HUDEP-2 (cell line): ENCODE results near the gene ITIH4.

Source experiments
- DNase-seq, 76 experiments: peaks; one replicate each; lab custom pipeline; 2025; ENCODE audit not compliant: unreplicated experiment in 76 of 76; lab: John Stamatoyannopoulos, UW

Gene ITIH4

DNA sequence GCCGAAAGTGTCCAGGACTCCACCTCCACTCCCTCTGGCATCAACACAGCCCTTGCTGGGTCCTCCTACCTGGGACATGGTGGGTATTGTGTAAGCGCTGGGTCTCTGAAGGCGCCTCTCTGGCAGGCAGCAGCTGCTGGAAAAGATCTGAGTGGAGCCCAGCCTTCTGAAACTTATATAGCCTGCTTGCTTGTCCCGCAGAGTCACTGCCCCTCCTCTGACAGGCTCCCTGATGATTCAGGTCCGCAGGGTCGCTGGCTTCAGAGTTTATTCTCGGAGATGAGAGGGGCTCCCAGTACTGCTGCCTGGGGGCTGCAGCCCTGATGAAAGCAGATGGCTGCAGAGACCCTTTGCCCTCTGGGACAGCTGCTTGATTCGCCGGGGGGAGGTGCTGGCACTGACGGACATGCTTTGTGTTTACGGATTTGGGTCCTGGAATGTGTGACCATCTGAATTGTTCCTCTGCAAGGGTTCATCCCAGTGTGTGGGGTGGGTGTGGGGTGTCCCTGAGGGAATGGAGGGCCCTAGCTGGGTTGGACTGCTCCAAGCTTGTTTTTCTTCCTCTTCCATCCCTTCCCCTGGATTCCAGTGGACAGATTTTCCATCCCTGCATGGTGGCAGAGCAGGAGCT is 4.5 kb upstream of the ITIH4 start, which contains the start of gene MUSTN1:
TSS of gene MUSTN1 (minus strand) at position 149 of the 631 bp plus-strand sequence. CDS start at position 78, 71 bp downstream.
- DNase-seq, result no peak

DNA sequence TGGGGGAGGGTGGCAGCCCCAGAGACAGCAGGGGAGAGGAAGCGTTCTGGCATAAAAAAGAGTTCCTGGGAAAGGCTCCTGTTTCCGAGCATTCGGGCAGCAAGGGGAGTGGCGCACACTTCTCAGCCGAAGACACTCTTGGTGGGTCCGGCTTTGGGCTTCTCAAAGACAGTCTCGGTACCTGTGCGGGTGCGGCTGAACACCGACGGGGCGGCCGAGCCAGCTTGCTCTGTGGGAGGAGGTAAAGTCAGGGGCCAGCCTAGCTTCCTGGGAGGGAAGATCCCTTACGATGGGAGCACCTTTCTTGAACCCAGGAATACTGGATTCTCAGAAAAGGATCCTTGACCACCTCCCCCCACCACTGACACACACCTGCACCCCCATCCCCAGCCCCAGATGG is 2.7 kb upstream of the ITIH4 start:
- DNase-seq, result no peak

DNA sequence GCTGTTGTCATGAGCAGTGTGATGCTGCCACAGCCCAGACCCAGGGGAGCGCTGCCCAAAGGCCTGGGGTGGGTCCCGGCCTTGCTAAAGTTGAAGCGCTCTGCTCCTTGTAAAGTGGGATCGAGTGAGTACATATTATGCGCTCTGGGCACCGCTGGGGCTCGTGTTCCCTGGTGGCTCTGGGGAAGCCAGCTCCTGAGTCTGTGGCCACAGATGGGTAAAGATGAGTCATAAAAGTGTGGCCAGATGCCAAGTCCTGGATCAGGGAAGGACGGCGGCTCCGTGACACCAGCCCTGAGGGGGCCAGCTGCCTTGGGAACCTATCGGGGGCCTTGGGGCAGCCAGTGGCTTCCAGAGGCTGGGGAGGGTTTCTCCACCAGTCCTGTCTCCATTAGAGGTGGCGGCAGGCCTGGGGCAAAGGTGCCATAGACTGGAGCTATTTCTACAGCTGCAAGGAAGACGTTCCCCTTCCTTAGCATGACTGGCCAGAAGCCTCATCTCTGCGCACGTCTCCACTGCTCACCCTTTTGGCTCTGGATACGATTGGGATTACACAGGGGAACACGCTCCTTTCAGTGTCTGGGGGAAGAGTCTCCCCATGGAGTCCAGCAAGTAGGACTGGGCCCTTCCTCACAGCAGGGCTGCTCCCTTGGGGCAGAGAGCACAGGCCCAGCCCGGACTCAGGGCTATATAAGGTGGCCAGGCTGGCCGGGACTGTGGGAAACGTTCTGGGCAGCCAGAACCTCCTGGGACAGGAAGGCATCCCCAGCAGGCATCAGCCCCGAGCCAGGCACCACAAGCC is 1.2 kb upstream of the ITIH4 start:
- peak in 6 of 76 experiments; percentile 7 to 41 (median 13) for DNase-seq

DNA sequence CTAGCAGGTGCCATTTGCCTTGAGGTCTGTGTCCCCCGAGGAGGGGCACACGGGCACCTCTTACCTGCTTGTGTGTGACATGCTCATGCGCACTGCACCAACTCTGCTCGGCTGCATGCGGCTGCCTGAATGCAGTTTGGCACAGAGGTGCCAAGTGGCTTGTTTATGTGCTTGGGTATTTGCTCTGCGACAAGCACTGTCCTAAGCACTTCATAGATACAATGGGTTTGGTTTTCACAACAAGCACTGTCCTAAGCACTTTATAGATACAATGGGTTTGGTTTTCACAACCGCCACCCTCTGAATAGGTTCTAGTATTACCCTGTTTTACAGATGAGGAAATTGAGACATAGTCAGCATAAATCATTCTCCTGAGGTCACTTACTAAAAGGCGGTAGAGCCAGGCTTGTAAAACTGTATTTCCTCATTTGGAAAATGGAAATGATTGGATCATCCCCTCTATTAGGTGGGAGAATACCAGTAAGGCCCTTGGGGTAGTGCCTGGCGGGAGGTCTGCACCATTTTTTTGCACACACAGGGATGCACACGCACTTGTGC is 487 bp downstream of the ITIH4 start:
- DNase-seq, result no peak

DNA sequence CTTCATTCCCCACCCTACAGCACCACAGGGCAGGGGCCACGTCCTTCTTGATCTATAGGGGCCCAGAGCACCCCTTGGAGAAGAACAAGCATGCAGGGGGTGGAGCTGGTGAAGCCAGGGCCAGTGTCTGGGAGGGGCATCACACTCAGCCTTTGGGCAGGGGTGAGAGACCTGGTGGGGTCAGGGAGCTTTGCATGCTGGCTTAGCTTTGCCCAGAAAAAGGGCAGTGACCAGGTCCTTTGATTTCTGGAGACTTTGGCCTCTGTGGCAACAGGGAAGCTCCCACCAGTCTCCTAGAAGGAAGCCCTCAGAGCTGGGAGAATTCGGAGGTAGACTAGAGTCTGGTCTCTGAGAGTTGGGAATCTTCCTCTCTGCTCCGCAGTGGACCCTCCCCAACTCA is 990 bp downstream of the ITIH4 start:
- DNase-seq, result no peak

DNA sequence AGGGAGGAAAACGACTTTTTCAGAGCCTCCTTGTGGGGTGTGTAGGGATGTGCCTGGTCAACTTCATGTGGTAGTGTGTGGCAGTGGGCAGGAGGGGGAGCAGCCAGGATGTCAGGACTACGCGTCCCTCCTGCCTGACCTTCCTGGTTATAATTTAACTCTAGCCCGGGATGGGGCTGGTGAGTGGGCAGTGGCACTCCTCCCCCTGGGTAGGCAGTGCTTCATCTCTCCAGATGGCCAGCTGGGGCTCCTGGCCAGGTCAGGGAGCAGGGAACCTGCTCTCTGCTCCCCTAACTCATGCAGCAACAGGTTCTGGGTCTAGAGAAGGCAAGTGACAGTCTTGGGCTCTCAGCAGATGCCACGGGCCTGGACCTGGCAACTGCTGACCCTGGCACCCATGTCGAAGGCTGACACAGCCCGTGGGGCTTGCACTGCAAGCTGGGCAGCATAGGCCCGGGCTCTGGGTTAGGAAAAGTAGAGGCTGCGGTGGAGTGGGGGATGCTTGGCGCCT is 2.6 kb downstream of the ITIH4 start:
- no peak for DNase-seq

DNA sequence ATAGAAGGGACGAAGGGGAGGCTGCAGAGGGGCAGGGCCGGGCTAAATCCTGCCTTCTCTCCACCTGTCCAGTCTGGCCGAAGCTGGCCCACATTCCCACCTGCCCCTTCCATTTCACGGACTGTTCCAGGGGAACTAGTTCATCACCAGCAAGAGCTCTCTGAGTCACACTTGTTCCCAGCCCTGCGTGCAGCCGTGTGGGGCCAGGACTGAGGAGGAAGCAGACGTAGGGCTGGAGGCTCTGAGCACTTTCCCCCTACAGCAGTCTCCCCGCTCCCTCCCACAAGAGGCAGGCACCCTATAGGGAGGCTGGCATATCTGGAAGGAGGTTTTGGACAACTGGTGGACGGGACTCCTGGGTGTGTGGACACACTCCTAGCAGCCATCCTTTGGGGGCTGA is 3.0 kb downstream of the ITIH4 start:
- DNase-seq, result no peak

DNA sequence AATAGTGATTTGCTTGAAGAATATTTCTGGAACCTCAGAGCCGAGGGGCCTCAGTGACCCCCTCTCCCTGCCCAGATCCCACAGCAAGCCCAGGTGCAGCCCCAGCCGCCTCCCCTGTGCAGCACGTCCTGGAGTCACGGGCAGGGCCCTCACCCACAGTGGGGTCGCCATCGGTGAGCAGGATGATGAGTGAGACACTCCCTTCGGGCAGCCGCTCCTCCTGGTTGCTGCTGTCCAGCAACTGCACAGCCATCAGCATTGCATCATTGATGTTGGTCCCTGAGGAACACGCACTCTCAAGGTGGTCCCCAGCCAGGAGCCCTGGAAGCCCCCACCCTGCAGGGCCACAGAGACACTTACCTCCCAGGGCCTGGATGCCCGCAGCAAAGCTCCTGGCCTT is 6.4 kb downstream of the ITIH4 start:
- DNase-seq, result no peak

DNA sequence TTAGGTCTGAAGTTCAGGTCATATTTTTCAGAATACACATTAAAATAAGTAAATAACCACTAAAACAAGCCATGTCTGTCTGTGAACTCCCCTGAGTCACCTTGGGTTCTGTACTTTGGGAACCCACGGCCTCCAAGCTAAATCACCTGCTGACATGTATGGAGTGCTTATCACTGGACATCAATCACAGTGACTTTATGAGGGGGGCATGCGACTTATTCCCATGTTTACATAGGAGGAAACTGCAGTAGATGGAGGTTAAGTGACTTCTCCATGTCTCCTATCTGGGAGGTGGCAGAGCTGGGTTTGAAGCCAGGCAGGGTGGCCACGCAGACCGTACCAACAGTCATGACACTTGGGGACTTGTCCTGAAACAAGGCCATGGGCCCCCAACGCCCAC is 8.1 kb downstream of the ITIH4 start:
- DNase-seq, result no peak

DNA sequence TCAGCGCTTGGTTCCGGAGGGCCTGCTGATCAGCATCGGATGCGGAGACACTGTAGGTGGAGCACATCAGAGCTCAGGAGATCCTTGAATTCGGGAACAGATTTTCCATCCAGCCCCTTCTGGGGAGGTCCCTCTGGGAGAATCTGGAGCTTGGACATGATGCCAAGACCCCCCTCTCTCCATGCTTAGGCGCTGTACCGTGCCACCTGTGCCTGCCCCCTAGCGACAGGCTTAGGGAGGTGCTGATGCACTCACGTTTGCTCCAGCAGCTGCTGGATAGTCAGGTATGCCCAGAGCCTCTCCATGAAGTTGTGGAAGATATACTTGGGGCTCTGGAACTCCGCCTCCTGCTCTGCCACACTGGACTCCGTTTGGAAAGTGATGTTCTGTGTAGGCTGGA is 9.7 kb downstream of the ITIH4 start:
- DNase-seq, result peak in 25 of 76 experiments; percentile 1 to 35 (median 10)

DNA sequence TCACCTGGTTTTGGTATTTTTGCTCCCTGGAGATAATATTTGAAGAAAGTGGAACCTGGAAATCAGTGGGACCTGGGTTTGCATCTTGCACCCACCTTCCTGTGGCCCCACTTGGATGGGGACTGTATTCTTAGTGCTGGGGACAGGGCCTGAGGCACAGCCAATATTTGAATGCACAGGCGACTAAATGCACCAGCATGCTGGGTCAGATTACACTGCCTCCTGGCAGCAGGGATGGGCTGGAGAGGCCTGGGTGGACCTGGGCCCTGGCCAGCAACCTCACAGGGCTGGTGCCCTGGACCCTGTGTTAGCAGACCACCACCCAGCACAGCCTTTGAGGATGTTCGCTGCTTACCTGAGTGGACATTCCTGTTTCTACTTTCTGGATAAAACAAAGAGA is 10.5 kb downstream of the ITIH4 start:
- DNase-seq, result no peak

DNA sequence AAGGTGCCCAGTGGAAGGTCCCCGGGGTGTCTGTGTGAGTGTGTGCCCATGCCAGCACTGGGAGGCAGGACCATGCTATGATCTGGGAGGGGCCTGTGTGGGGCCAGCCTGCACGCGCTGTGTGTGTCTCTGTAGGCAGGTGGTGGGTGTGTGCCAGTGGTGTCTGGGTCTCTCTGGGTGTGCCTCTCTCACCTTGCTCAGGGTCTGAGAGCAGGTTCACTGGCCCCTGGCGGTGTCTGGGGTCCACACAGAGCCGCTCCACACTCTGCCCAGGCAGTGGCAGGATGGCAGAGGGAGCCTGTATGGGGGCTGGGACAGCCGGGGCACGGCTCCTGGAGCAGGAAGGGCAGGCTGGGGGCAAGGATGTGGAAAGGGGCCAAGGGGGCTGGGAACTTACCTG is 12.6 kb downstream of the ITIH4 start:
- no peak for DNase-seq

DNA sequence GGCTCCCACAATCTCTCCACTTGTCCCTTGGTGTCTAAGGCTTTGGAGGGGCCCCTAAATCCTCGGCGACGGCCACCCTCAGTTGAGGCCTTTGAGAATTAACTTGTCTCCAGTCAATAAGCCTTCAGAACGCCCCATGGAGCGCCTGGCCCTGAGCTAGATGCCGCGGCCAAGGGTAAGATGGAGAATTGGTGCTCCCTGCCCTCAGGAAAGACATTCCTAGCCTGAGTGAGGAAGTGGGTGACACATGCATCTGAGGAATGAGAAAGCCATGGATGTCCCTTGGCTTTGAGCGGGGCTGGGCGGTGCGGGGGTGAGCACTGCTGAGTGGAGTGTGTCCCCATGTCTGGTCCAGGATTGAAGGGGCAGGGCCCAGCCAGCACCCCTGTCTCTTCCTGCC is 13.3 kb downstream of the ITIH4 start:
- DNase-seq, result no peak

DNA sequence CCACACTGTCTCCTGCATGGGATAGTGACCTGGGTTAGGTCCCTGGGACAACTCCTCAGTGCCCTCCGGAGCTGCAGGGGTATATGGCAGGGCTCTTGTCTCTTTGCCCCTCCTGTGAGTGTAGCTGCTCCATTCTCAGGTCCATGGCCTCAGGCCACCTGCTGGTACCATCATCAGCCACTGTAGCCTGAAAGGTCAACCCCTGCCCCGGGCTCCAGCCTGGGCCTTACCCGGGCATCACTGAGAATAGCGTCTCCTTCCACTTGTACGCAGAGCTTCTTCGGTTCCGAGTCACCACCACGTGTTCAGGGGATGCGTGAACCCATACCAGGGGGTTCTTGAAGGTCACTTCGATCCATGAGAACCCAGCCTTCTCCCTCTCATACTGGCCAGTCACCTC is 13.8 kb downstream of the ITIH4 start:
- DNase-seq, result no peak

DNA sequence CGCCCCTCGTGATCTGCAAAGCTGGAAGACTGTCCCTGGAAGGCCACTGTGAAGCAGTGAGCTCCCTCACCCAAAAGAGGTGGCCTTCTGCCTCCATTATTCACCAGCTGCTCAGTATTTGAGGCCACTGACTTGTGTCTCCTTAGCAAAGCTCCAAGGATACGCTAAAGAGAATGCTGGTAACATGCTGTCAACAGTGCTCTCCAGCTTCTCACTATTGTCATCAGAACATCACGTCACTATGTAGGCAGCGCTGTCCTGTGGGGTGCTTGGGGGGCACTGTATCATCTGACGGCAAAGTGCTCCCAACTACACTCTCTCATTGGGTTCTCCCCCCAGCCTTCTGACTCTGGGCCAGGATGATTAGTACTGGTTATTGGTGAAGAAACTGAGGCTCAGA is 14.3 kb downstream of the ITIH4 start:
- DNase-seq, result no peak

DNA sequence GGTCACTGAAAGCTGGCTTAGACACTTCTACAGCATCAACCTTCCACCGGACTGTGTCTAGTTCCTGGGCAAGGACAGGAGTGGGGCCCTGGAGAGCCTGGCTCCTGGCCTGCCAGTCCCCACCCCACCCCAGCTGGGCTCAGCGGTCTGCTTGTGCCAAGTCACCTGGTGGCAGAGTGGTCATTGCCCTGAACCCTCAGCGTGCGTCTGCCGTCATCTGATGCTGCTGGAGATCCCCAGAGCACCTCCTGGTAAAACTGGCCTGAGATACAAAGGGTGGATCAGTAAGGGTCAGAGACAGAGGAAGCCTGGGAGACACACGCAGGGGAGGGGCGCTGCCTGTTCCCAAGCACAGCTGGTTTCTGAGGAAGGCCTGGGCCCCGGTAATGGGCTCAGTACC is 16.7 kb downstream of the ITIH4 start:
- no peak for DNase-seq

DNA sequence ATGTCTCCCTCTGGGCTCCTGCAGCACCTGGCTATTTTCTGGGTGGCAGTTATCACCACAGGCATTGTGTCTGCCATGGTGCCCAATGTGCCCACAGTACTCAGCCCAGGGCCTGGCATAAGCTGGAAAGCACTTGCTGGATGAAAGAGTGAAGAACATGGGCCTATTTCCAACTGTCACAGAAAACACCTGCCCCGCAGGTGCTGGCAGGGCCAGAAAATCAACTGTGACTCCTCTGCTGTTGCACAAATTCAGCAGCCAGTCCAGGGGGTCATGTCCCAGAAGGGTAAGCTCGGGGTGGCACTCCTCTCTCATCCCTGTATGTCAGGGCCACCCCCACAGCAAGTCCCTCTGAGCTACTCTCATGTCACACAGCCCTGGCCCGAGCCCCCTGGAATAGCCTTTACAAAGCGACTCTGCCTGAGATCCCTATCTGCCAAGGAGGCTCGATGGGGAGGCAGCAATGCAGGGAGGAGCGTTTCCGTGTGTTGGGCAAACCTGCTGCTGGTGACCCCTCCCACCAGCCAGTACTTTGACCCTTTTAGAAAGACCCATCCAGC is 18.9 kb downstream of the ITIH4 start:
- no peak for DNase-seq

DNA sequence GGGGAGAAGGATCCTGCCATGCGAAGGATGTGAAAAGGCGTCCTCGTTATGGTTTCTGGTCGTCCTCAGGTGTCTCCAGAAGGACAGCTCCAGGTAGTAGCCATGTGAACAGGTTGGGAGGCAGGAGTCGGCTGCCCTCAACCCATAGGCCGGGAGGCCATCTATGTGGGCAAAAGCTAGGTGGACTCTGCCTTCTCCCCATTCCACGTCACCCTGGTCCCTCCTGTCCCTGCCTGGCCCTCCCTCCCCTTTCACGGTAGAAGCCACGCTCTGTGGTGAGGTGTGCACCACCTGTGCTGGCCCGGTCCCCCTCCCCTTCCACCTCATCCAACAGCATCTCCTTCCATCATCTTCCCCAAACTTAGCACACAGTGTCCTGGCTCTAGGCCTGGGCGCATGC is 19.5 kb downstream of the ITIH4 start:
- DNase-seq, result no peak

DNA sequence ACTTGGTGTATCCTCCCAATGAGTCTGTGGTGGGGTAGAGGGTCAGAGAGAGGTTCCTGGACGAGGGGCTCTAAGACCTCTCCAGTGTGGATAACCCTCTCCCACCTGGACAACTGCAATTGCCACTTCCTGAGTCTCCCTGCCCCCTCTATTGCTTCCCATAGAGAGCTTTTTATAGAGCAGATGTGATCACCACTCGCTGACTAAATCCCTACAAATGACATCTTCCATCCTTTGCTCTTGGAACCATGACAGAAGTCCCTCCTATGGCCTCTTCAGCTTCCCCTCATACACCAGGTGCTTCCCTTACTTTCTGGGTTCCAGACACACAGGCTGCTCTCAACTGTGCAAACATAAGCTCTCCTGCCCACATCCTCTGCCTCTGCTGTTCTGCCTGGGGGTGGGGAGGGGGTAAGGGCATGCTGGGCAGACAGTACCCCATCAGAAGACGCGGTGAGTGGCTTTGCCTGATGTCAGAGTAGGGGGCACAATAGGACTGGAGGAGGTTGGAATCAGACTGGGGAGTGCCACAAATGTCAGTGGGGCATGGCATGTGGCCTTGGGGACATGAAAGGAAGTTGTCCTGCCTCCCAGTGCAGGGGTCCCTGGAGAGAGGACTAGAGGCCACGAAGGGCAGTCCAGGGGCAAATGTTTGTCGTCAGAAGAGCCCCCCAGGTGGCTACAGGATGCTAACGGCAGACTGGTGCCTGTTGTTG is 20.7 kb downstream of the ITIH4 start:
- DNase-seq, result no peak

DNA sequence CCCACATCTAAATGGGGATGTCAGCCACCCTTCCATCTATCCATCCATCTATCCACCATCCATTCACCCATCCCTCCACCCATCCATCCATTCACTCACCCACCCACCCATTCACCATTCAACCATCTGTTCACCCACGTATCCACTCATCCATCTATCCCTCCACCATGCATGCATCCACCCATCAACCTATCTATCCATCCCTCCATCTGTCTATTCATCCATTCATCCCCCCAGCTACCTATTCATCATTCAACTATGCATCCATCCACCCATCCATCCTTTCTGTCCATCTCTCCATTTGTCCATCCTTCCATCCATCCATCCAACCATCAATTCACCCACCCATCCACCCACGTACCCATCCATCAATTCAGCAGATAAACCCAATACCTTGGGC is 21.3 kb downstream of the ITIH4 start:
- DNase-seq, result no peak
